PC-9 (cell line): ENCODE measurements around the gene ATP11C.

Experiments used
- EZH2 ChIP-seq: fragments of 200-600 bp; sonication (generic); IDR thresholded peaks from 2 replicates; pipeline ENCODE4 v1.8.0; 2017; ENCODE audit warnings: antibody characterized with exemption, low read depth
- TF ChIP-seq, protein P1 (sequence below): fragments of 200-600 bp; sonication (generic); conservative IDR thresholded peaks from 2 replicates; pipeline ENCODE4 v1.6.1; 2017; ENCODE audit warnings: mixed run types, antibody characterized with exemption, mild to moderate bottlenecking, moderate library complexity

DNA sequence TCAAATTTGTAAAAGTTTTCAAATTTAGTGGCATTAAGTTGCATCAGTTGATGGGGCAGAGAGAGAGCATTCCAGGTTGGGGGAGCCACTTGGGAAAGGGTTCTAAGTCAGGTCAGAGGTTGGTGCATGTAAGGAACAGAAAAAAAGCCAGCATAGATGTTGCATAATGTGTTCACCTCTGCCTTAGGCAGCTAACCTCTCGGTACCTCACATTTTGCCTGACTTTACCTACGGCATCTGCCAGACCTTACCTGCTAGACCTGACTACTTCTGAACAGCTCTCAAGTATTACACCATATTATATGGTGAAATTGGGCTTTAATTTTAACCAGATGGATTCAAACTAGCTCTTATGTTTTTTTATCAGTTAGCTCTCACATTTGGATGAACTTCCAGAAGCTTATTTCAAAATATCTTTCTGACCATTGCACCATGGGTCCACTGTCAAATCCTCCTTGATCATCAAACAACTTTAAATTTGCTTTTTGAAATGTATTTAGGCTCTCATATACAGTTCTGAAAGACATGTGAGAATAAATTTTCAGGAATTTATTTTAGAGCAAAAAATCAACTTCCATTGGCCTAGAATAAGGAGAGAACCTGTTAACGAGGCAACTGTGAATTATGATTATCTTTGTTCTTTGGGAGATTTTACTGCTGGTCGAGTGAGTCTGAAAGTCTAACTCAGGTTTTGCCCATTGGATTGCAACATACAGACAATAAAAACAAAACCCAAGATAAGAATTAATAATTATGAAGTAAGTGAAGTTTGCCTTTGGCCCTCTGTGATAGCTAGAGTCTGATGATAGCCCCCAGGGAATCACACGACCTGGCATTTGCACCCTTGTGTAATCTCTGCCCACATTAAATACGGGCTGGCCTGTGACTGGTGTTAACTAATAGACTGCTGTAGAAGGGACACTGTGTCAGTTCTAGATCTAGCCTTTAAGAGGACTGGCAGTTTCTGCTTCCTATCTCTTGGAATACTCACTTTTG is 40.1 kb upstream of the ATP11C start:
- TF ChIP-seq, protein P1, sequence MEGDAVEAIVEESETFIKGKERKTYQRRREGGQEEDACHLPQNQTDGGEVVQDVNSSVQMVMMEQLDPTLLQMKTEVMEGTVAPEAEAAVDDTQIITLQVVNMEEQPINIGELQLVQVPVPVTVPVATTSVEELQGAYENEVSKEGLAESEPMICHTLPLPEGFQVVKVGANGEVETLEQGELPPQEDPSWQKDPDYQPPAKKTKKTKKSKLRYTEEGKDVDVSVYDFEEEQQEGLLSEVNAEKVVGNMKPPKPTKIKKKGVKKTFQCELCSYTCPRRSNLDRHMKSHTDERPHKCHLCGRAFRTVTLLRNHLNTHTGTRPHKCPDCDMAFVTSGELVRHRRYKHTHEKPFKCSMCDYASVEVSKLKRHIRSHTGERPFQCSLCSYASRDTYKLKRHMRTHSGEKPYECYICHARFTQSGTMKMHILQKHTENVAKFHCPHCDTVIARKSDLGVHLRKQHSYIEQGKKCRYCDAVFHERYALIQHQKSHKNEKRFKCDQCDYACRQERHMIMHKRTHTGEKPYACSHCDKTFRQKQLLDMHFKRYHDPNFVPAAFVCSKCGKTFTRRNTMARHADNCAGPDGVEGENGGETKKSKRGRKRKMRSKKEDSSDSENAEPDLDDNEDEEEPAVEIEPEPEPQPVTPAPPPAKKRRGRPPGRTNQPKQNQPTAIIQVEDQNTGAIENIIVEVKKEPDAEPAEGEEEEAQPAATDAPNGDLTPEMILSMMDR: no peak
- no peak for TF ChIP-seq EZH2
